K562 (cell line): ENCODE measurements around the gene NT5DC1. TPM values are rescaled to one million over a fixed set of nuclear protein-coding genes. Genes with fewer than 3 reads are reported as not detected.

ENCODE experiments used
- ATF1 ChIP-seq, 2 experiments: fragments of 450-650 bp in 1 of 2; IDR thresholded peaks; 2 replicates each; pipeline ENCODE4 v1.6.1; 2016; ENCODE audit warnings: missing compliant biosample characterization in 1 of 2, missing genetic modification characterization in 1 of 2
- ATF2 ChIP-seq: sonication (generic); formaldehyde crosslinking; IDR thresholded peaks from 2 replicates; pipeline ENCODE4 v1.8.1; 2022; ENCODE audit warnings: missing genetic modification reagents
- CHD1 ChIP-seq: fragments of 200-600 bp; sonication (generic); IDR thresholded peaks from one replicate; pipeline ENCODE4 v1.6.1; 2012; ENCODE audit warnings: mild to moderate bottlenecking, moderate library complexity, low read length, inconsistent platforms
- CHD2 ChIP-seq: IDR thresholded peaks from 2 replicates; pipeline ENCODE4 v1.6.1; 2011; ENCODE audit warnings: low read depth, low read length
- E2F8 ChIP-seq: fragments of 450-650 bp; IDR thresholded peaks from 2 replicates; pipeline ENCODE4 v1.7.1; 2018; ENCODE audit warnings: mild to moderate bottlenecking, low read depth; ENCODE audit not compliant: partially characterized antibody
- EHMT2 ChIP-seq: fragments of 450-650 bp; IDR thresholded peaks from 2 replicates; pipeline ENCODE4 v1.6.1; 2018; ENCODE audit warnings: antibody characterized with exemption
- ELF1 ChIP-seq: fragments of 200-800 bp; sonication (Bioruptor generic); IDR thresholded peaks from 2 replicates; pipeline ENCODE4 v1.6.1; 2016; ENCODE audit warnings: missing genetic modification characterization, missing compliant biosample characterization
- ELF2 ChIP-seq: fragments of 250-450 bp; sonication (Bioruptor Pico); IDR thresholded peaks from 2 replicates; pipeline ENCODE4 v1.5.0; 2021; ENCODE audit warnings: mild to moderate bottlenecking
- ETV5 ChIP-seq: sonication (generic); formaldehyde crosslinking; IDR thresholded peaks from 2 replicates; pipeline ENCODE4 v1.4.0; 2020; ENCODE audit warnings: low read depth, mild to moderate bottlenecking, missing genetic modification reagents
- GABPB1 ChIP-seq: sonication (generic); formaldehyde crosslinking; IDR thresholded peaks from 2 replicates; pipeline ENCODE4 v1.8.0; 2022; ENCODE audit warnings: mild to moderate bottlenecking, missing genetic modification reagents
- GABPB2 ChIP-seq: fragments of 250-450 bp; sonication (Bioruptor Pico); conservative IDR thresholded peaks from 2 replicates; pipeline ENCODE4 v1.5.1; 2021; ENCODE audit warnings: mild to moderate bottlenecking
- HOXB6 ChIP-seq: fragments of 250-450 bp; sonication (Bioruptor Pico); IDR thresholded peaks from 2 replicates; pipeline ENCODE4 v1.5.1; 2022; ENCODE audit warnings: mild to moderate bottlenecking, borderline replicate concordance
- MTA3 ChIP-seq: fragments of 450-650 bp; formaldehyde crosslinking; IDR thresholded peaks from 2 replicates; pipeline ENCODE4 v1.6.1; 2017; ENCODE audit warnings: mild to moderate bottlenecking, borderline replicate concordance
- NEUROD1 ChIP-seq: fragments of 150-350 bp; IDR thresholded peaks from 2 replicates; pipeline ENCODE4 v1.6.1; 2014; ENCODE audit warnings: borderline replicate concordance, low read length, low read depth; ENCODE audit not compliant: partially characterized antibody
- NFRKB ChIP-seq: fragments of 450-650 bp; IDR thresholded peaks from 2 replicates; pipeline ENCODE4 v1.6.1; 2016; ENCODE audit warnings: low read depth
- PHF20 ChIP-seq: fragments of 450-650 bp; IDR thresholded peaks from 2 replicates; pipeline ENCODE4 v1.6.1; 2018; ENCODE audit not compliant: partially characterized antibody
- PHTF2 ChIP-seq: fragments of 250-450 bp; sonication (Bioruptor Pico); IDR thresholded peaks from 2 replicates; pipeline ENCODE4 v1.5.0; 2021; ENCODE audit warnings: mild to moderate bottlenecking
- SMARCC2 ChIP-seq: fragments of 450-650 bp; IDR thresholded peaks from 2 replicates; pipeline ENCODE4 v1.6.1; 2017; ENCODE audit warnings: antibody characterized with exemption, moderate library complexity, mild to moderate bottlenecking, low read depth
- TAF7 ChIP-seq: fragments of 450-650 bp; IDR thresholded peaks from 2 replicates; pipeline ENCODE4 v1.6.1; 2016; ENCODE audit warnings: missing genetic modification characterization, missing compliant biosample characterization
- ZBTB17 ChIP-seq: fragments of 450-650 bp; formaldehyde crosslinking; IDR thresholded peaks from 2 replicates; pipeline ENCODE4 v1.4.0; 2020; ENCODE audit warnings: mild to moderate bottlenecking
- ZBTB2 ChIP-seq: fragments of 450-650 bp; IDR thresholded peaks from 2 replicates; pipeline ENCODE4 v1.6.1; 2016; ENCODE audit warnings: antibody characterized with exemption
- ZKSCAN1 ChIP-seq: fragments of 150-350 bp; IDR thresholded peaks from 2 replicates; pipeline ENCODE4 v1.6.1; 2016; ENCODE audit warnings: low read depth, low read length
- ZNF24 ChIP-seq: fragments of 450-650 bp; IDR thresholded peaks from 2 replicates; pipeline ENCODE4 v1.6.1; 2016
- ZNF586 ChIP-seq: fragments of 450-650 bp; formaldehyde crosslinking; conservative IDR thresholded peaks from 2 replicates; pipeline ENCODE4 v1.4.0; 2020; ENCODE audit warnings: mild to moderate bottlenecking, moderate library complexity
- ZNF780A ChIP-seq: fragments of 250-450 bp; sonication (Bioruptor Pico); IDR thresholded peaks from 2 replicates; pipeline ENCODE4 v1.5.0; 2021; ENCODE audit warnings: mild to moderate bottlenecking
- polyA plus RNA-seq, 8 experiments: library from polyadenylated mRNA; depleted of rRNA in 4 of 8; stranded (reverse) in 5 of 8; unstranded in 3 of 8; fragments of >200 nt; fragmentation: Nextera tagmentation in 2 of 8; fragmentation: Illumina TruSeq in 1 of 8; extraction: Ambion mirVana in 2 of 8; extraction: Trizol in 1 of 8; gene quantifications; 2 replicates each; pipeline versions ENCODE4 v1.2.1 to v1.2.3, GENCODE V29; 2011 to 2014; ENCODE audit warnings: inconsistent platforms in 1 of 8, missing spikeins in 1 of 8
- total RNA-seq, 7 experiments: library from RNA; depleted of rRNA in 6 of 7; stranded (reverse); fragments of >200 nt in 6 of 7; fragmentation: Illumina TruSeq in 2 of 7; extraction: Trizol in 2 of 7; gene quantifications; 2 replicates each; pipeline versions ENCODE4 v1.2.1 to v1.2.3, GENCODE V29; 2011 to 2021; ENCODE audit warnings: low replicate concordance in 1 of 7

Gene NT5DC1
- total and polyA plus RNA-seq, 9 of the 15 experiments (the other 6 are each of a cell fraction or from before 2014, with no cell fraction given), result 4.9 to 28.5 (median 16.3) TPM

GRCh38 chr6:116100419-116101301 is at the start of gene NT5DC1 (continued):
- TF ChIP-seq E2F8 (no peak), ZNF780A (CRISPR knock-in tag) (no peak), ZNF586 (CRISPR knock-in tag) (no peak), GABPB1 (peak; percentile 75; the same call in 1 of the 2 replicates), ELF1 (tag) (0 out of 2 replicates have a peak, but pooled peaks have one; percentile 28), EHMT2 (no peak), ATF2 (CRISPR knock-in tag) (no peak), ETV5 (CRISPR knock-in tag) (peak; percentile 38; the same call in 1 of the 2 replicates), PHTF2 (CRISPR knock-in tag) (no peak), MTA3 (peak; percentile 92; the same call in 1 of the 2 replicates), HOXB6 (no peak), NEUROD1 (no peak), ZNF24 (0 out of 2 replicates have a peak, but pooled peaks have one; percentile 23), PHF20 (peak; percentile 69), ATF1 (CRISPR knock-in tag; IDR thresholded peaks at IDR 0.05) (no peak), ATF1 (tag; IDR thresholded peaks at IDR 0.05) (peak; percentile 79), ZKSCAN1 (0 out of 2 replicates have a peak, but pooled peaks have one; percentile 25), ELF2 (CRISPR knock-in tag) (no peak), CHD1 (peak; percentile 35), NFRKB (peak; percentile 47; the same call in 1 of the 2 replicates), ZBTB2 (no peak), SMARCC2 (no peak), CHD2 (0 out of 2 replicates have a peak, but pooled peaks have one; percentile 8), TAF7 (tag) (0 out of 2 replicates have a peak, but pooled peaks have one; percentile 34), ZBTB17 (CRISPR knock-in tag) (peak; percentile 63; the same call in 1 of the 2 replicates), GABPB2 (no peak)
